ENCODE results near the gene SLC2A9. TPM values are rescaled to one million over a fixed set of nuclear protein-coding genes. Genes with fewer than 3 reads are reported as not detected.

The SLC2A9 gene
- total RNA-seq, 1 donor from 2014 or later: 2.0 TPM

DNA sequence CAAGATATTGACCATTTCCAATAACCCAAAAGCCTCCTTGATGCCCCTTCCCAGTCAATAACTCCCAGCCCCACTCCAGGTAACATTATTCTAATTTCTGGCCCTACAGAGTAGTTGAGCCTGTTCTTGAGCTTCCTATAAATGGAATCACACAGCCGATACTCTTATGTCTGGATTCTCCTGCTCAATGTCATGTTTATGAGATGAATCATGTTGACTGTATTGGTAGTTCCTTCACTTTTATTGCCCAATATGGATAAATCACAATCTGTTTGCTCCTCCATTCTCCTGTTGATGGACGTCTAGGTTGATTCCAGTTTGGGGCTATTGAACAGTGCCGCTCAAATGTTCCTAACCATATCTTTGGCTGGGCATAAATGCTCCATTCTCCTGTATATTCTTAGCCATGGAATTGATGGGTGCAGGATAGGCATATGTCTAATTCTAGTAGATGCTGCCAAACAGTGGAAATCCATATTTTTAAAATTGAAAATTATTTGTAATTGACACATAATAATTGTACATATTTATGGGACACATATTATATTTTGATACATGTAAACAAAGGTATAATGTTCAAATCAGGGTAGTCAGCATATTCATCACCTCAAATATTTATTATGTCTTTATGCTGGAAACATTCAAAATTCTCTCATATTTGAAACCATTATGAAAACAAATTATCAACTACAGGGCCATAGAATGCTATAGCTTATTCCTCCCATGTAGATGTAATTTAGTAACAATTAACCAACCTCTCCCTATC is 40.5 kb upstream of the SLC2A9 start:
- DNase-seq (ENCODE audit: low read depth): no peak
- TF ChIP-seq, protein P1, sequence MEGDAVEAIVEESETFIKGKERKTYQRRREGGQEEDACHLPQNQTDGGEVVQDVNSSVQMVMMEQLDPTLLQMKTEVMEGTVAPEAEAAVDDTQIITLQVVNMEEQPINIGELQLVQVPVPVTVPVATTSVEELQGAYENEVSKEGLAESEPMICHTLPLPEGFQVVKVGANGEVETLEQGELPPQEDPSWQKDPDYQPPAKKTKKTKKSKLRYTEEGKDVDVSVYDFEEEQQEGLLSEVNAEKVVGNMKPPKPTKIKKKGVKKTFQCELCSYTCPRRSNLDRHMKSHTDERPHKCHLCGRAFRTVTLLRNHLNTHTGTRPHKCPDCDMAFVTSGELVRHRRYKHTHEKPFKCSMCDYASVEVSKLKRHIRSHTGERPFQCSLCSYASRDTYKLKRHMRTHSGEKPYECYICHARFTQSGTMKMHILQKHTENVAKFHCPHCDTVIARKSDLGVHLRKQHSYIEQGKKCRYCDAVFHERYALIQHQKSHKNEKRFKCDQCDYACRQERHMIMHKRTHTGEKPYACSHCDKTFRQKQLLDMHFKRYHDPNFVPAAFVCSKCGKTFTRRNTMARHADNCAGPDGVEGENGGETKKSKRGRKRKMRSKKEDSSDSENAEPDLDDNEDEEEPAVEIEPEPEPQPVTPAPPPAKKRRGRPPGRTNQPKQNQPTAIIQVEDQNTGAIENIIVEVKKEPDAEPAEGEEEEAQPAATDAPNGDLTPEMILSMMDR (conservative IDR thresholded peaks at IDR 0.05; ENCODE audit: low read depth, low read length): no peak
- no peak overlapping the region for H3K4me3 ChIP-seq (ENCODE audit: low read depth, low read length)

DNA sequence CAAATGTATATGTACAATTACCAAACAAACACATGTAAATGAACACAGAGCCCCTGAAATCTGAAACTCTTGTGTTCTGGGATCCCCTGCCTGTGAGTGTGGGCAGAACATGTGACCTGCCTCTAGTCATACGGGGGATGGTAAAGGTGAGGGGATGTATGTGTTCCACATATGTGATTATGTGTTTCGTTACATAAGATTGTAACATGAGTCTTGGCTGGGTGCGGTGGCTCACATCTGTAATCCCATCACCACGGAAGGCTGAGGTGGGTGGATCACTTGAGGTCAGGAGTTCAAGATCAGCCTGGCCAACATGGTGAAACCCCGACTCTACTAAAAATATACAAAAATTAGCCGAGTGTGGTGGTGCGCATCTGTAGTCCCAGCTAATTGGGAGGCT is 37.1 kb upstream of the SLC2A9 start:
- no peak overlapping the region for H3K4me3 ChIP-seq (ENCODE audit: low read depth, low read length)
- DNase-seq (ENCODE audit: low read depth): no peak
- TF ChIP-seq, protein P1 (conservative IDR thresholded peaks at IDR 0.05; ENCODE audit: low read depth, low read length): no peak

DNA sequence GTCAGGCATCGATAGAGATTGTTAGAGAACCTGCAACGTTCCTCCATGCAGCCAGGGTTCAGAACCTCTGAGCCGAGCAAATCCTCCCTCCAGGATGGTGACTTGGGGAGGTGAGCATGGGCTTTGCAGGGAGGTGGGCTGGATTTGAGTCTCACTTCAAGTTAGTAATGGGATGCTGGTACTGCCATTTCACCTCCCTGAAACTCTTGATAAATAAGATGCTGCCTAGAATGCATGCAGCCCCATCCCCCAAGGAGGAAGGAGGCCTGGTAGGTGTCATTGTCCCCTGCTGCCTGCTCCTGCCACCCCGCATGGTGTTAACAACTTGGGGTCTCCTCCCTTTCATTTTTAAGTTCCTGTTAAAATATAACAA is 35.7 kb upstream of the SLC2A9 start:
- no peak overlapping the region for H3K4me3 ChIP-seq (ENCODE audit: low read depth, low read length)
- TF ChIP-seq, protein P1 (conservative IDR thresholded peaks at IDR 0.05; ENCODE audit: low read depth, low read length): no peak
- DNase-seq (ENCODE audit: low read depth): no peak

DNA sequence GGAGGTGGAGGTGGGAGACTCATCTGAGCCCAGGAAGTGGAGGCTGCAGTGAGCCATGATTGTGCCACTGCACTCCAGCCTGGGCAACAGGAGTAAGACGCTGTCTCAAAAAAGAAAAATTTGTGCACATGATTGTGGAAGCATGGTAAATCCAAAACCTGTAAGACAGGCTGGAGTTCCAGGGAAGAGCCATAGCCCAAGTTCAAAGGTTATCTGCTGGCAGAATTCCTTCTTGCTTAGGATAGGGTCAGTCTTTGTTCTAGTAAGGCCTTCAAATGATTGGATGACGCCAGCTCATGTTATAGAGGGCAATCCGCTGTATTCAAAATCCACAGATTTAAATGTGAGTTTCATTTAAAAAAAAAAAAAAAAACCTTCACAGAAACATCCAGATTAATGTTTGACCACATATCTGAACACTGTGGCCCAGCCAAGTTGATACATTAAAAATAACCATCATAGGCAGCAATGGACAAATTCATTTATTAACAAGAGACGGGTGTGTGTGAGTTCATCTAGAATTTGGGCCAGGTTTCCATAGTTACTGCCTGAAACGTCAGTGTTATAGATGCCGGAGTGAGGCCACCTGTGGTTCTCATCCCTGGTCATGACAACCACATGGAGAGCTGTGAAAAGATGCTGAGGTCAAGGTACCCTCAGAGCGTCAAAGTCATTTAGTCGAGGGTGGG is 35.2 kb upstream of the SLC2A9 start:
- no peak for DNase-seq (ENCODE audit: low read depth)
- no peak overlapping the region for H3K4me3 ChIP-seq (ENCODE audit: low read depth, low read length)
- TF ChIP-seq, protein P1 (conservative IDR thresholded peaks at IDR 0.05; ENCODE audit: low read depth, low read length): no peak

DNA sequence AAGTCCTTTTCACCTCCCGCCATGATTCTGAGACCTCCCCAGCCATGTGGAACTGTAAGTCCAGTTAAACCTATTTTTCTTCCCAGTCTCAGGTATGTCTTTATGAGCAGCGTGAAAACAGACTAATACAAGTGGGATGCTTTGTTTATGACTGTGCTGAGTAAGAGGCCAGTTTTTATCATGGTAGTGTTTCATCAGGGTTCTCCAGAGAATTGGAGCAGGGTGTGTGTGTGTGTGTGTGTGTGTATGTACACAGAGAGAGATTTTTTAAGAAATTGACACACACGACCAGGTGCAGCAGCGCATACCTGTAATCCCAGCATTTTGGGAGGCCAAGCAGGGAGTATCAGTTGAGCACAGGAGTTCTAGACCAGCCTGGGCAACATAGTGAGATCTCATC is 34.6 kb upstream of the SLC2A9 start:
- no peak for DNase-seq (ENCODE audit: low read depth)
- no peak overlapping the region for H3K4me3 ChIP-seq (ENCODE audit: low read depth, low read length)
- TF ChIP-seq, protein P1 (conservative IDR thresholded peaks at IDR 0.05; ENCODE audit: low read depth, low read length): no peak

DNA sequence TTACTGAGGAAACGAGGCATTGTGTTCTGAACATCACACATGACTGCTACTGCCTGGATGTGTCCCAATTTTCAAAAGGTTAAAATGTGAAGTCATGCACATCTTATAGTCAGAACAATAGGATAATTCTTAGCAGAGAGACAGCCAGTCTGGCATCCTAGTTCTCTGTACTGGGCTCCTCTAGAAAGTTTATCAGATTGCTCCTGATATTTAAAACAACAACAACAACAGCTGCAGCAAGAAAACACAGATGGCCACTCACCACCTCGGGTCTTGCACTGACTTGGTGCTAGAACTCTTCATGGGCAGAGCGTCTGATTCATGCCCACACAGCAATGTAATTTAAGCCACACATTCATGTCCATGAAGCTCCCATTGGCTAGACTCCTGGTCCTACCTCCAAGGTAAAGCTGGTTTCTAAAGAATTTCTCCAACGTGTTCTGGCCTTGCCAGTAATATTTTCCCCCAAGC is 33.3 kb upstream of the SLC2A9 start:
- TF ChIP-seq, protein P1 (conservative IDR thresholded peaks at IDR 0.05; ENCODE audit: low read depth, low read length): no peak
- no peak overlapping the region for H3K4me3 ChIP-seq (ENCODE audit: low read depth, low read length)

More for the DNA sequence above, 33.3 kb upstream of the SLC2A9 start:
- no peak for DNase-seq (ENCODE audit: low read depth)
